Body of pancreas (tissue), 4 donors: ENCODE measurements around the gene CD164L2.

Experiments used
- CTCF ChIP-seq, 7 experiments: fragments of 450-650 bp in 4 of 7; fragments of 200-600 bp in 3 of 7; sonication (generic) in 3 of 7; IDR thresholded peaks; one replicate each; pipeline ENCODE4 v1.5.1; 2016 to 2019; ENCODE audit warnings: antibody characterized with exemption in 7 of 7
- POLR2A ChIP-seq, 3 donors: fragments of 450-650 bp; IDR thresholded peaks; one replicate each; pipeline ENCODE4 v1.6.1; 2016; ENCODE audit warnings: antibody characterized with exemption in 3 of 3, mild to moderate bottlenecking in 2 of 3

- TF ChIP-seq CTCF (IDR thresholded peaks at IDR 0.05), result no peak
- TF ChIP-seq POLR2A (IDR thresholded peaks at IDR 0.05), result no peak
Observed at GRCh38 chr1:27403931-27404330, 20.8 kb upstream of the CD164L2 start.
